ENCODE results near the gene TTLL3. TPM values are rescaled to one million over a fixed set of nuclear protein-coding genes. Genes with fewer than 3 reads are reported as not detected.
"Not testable (repeated sequence)": the region's sequence is repeated elsewhere in the genome, so short reads cannot be mapped to it uniquely, and the experiment has no call there.

TTLL3 gene
- polyA plus RNA-seq, 3 donors, result 1.1 to 196 (median 1.8) TPM

DNA sequence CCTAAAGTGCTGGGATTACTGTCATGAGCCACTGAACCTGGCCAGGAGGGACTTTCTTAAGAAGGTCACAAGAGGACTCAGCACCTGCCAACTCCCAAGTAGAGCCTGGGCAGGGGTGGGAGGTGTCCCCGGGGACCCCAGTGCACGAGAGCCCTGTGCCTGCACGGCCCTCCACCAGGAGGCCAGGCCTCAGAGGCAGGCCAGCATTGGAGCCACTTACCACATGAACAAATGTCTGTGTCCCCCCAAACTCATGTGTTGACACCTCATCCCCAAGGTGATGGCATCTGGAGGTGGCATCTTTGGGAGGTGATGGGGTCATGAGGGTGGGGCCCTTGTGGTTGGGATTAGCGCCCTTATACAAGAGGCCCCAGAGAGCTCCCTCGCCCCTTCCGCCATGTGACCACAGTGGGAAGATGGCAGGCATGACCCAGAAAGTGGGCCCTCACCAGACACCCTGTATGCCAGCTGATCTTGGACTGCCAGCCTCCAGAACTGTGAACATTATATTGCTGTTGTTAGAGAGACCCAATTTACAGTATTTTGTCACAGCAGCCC, 36.9 kb downstream of the TTLL3 start:
- Histone ChIP-seq H3K4me1 (ENCODE audit: control insufficient read depth in 1 of 2, insufficient read depth in 2 of 2, low read length in 2 of 2) (peaks cover 23% of the 10 kb centered on the region in 2 donors), H4K20me1 (ENCODE audit: insufficient read depth, low read length) (no peaks in the 10 kb centered on the region), H3K9me3 (replicated peaks in 1 of 2; ENCODE audit: control insufficient read depth in 1 of 2, insufficient read depth in 1 of 2, low read length in 2 of 2) (no peaks in the 10 kb centered on the region), H3K36me3 (replicated peaks in 1 of 2; ENCODE audit: control insufficient read depth in 1 of 2, insufficient read depth in 2 of 2, low read length in 2 of 2) (peaks cover 0 to 4% of the 10 kb centered on the region in 2 donors), H3K27me3 (ENCODE audit: control insufficient read depth in 2 of 2, insufficient read depth in 2 of 2, low read length in 2 of 2) (no peaks in the 10 kb centered on the region), H3K79me2 (ENCODE audit: insufficient read depth, low read length) (peaks cover 10% of the 10 kb centered on the region), H3K9ac (ENCODE audit: insufficient read depth, low read length, poor library complexity, severe bottlenecking) (no peak overlapping the region), H3K4me2 (replicated peaks; ENCODE audit: extremely low read depth, low read length, poor library complexity, severe bottlenecking) (no peak overlapping the region), H3K4me3 (replicated peaks in 1 of 3; ENCODE audit: low read depth in 2 of 3, low read length in 3 of 3) (no peak overlapping the region), H3K27ac (ENCODE audit: low read depth in 1 of 2, low read length in 2 of 2) (no peak overlapping the region), H2AFZ (ENCODE audit: insufficient read depth, low read depth, low read length, poor library complexity, severe bottlenecking) (no peak overlapping the region)
- no peak overlapping the region for H3K27ac Mint-ChIP-seq
- DNase-seq, result no peak
- H3K36me3 Mint-ChIP-seq, result peaks cover 5 to 6% of the 10 kb centered on the region in 2 donors
- peaks cover 0 to 3% (median 0%) of the 10 kb centered on the region in 3 donors for H3K27me3 Mint-ChIP-seq (ENCODE audit: low read depth in 3 of 3)
- TF ChIP-seq, protein P1, sequence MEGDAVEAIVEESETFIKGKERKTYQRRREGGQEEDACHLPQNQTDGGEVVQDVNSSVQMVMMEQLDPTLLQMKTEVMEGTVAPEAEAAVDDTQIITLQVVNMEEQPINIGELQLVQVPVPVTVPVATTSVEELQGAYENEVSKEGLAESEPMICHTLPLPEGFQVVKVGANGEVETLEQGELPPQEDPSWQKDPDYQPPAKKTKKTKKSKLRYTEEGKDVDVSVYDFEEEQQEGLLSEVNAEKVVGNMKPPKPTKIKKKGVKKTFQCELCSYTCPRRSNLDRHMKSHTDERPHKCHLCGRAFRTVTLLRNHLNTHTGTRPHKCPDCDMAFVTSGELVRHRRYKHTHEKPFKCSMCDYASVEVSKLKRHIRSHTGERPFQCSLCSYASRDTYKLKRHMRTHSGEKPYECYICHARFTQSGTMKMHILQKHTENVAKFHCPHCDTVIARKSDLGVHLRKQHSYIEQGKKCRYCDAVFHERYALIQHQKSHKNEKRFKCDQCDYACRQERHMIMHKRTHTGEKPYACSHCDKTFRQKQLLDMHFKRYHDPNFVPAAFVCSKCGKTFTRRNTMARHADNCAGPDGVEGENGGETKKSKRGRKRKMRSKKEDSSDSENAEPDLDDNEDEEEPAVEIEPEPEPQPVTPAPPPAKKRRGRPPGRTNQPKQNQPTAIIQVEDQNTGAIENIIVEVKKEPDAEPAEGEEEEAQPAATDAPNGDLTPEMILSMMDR (IDR thresholded peaks at IDR 0.05), result no peak
- H3K9me3 Mint-ChIP-seq, result peaks cover 0 to 3% (median 0%) of the 10 kb centered on the region in 7 donors
- 92% methylated on average over 5 of the region's 6 CpGs for WGBS (ENCODE audit: insufficient coverage)
- intact Hi-C loops (cut with micrococcal nuclease), result loop anchor here in 1 of 2 donors (10.0 kb wide), 1 partner anchor 52 kb away; the partner anchor contains the start of genes ARPC4 and TADA3
- H3K4me1 Mint-ChIP-seq, result peaks cover 28% of the 10 kb centered on the region
- no peak overlapping the region for H3K4me3 Mint-ChIP-seq

DNA sequence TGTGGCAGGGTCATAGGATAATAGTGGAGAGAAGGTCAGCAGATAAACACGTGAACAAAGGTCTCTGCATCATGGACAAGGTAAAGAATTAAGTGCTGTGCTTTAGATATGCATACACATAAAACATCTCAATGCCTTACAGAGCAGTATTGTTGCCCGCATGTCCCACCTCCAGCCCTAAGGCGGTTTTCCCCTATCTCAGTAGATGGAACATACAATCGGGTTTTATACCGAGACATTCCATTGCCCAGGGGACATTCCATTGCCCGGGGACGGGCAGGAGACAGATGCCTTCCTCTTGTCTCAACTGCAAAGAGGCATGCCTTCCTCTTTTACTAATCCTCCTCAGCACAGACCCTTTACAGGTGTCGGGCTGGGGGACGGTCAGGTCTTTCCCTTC, 37.8 kb downstream of the TTLL3 start:
- not testable (repeated sequence) for H3K27me3 Mint-ChIP-seq (ENCODE audit: low read depth in 3 of 3); H3K27ac ChIP-seq (ENCODE audit: low read depth in 1 of 2, low read length in 2 of 2); H3K27ac Mint-ChIP-seq; H4K20me1 ChIP-seq (ENCODE audit: insufficient read depth, low read length); H3K4me3 ChIP-seq (replicated peaks in 1 of 3; ENCODE audit: low read depth in 2 of 3, low read length in 3 of 3); H3K9me3 ChIP-seq (replicated peaks in 1 of 2; ENCODE audit: control insufficient read depth in 1 of 2, insufficient read depth in 1 of 2, low read length in 2 of 2); DNase-seq; H2AFZ ChIP-seq (ENCODE audit: insufficient read depth, low read depth, low read length, poor library complexity, severe bottlenecking); H3K27me3 ChIP-seq (ENCODE audit: control insufficient read depth in 2 of 2, insufficient read depth in 2 of 2, low read length in 2 of 2); H3K9ac ChIP-seq (ENCODE audit: insufficient read depth, low read length, poor library complexity, severe bottlenecking); H3K4me3 Mint-ChIP-seq; H3K36me3 Mint-ChIP-seq; H3K4me2 ChIP-seq (replicated peaks; ENCODE audit: extremely low read depth, low read length, poor library complexity, severe bottlenecking); H3K9me3 Mint-ChIP-seq; H3K79me2 ChIP-seq (ENCODE audit: insufficient read depth, low read length); H3K36me3 ChIP-seq (replicated peaks in 1 of 2; ENCODE audit: control insufficient read depth in 1 of 2, insufficient read depth in 2 of 2, low read length in 2 of 2)
- intact Hi-C loops (cut with micrococcal nuclease), result loop anchor here in 1 of 2 donors (10.0 kb wide), 1 partner anchor 53 kb away; the partner anchor contains the start of genes ARPC4 and TADA3
- WGBS (ENCODE audit: insufficient coverage), result no CpG with 5 or more reads among the region's 9 CpGs
- peaks cover 20% of the 10 kb centered on the region for H3K4me1 Mint-ChIP-seq
- peaks cover 18 to 20% of the 10 kb centered on the region in 2 donors for H3K4me1 ChIP-seq (ENCODE audit: control insufficient read depth in 1 of 2, insufficient read depth in 2 of 2, low read length in 2 of 2)

Measured in CD14-positive monocyte (primary cell).